Smooth muscle cell (in vitro differentiated cells): ENCODE data around the gene JARID2. TPM values are rescaled to one million over a fixed set of nuclear protein-coding genes. Genes with fewer than 3 reads are reported as not detected.
A peak's percentile ranks its signal among the peaks of the same experiment; 100 is the strongest.

ENCODE experiments used
- DNase-seq: peaks from one replicate; lab custom pipeline; 2025; ENCODE audit not compliant: unreplicated experiment; lab: John Stamatoyannopoulos, UW
- H2AFZ ChIP-seq: fragments of 200-600 bp; sonication (generic); 2 replicates; pipeline ENCODE4 v1.6.0; 2016; ENCODE audit warnings: antibody characterized with exemption, low read depth, mild to moderate bottlenecking
- H3F3A ChIP-seq: fragments of 200-600 bp; sonication (generic); 2 replicates; pipeline ENCODE4 v1.6.0; 2017; ENCODE audit warnings: antibody characterized with exemption, low read depth
- H3K27ac ChIP-seq: fragments of 200-600 bp; sonication (generic); 2 replicates; pipeline ENCODE4 v1.5.1; 2016; ENCODE audit warnings: low read depth, mild to moderate bottlenecking
- H3K27me3 ChIP-seq: fragments of 200-600 bp; sonication (generic); 2 replicates; pipeline ENCODE4 v1.6.1; 2016; ENCODE audit warnings: low read depth, mild to moderate bottlenecking
- H3K36me3 ChIP-seq: fragments of 200-600 bp; sonication (generic); 2 replicates; pipeline ENCODE4 v1.5.1; 2016; ENCODE audit warnings: low read depth
- H3K4me1 ChIP-seq: fragments of 200-600 bp; sonication (generic); 2 replicates; pipeline ENCODE4 v1.5.1; 2016; ENCODE audit warnings: low read depth
- H3K4me2 ChIP-seq: fragments of 200-600 bp; sonication (generic); 2 replicates; pipeline ENCODE4 v1.6.0; 2016; ENCODE audit warnings: mild to moderate bottlenecking
- H3K4me3 ChIP-seq: fragments of 200-600 bp; sonication (generic); 2 replicates; pipeline ENCODE4 v1.5.1; 2016; ENCODE audit warnings: mild to moderate bottlenecking
- H3K79me2 ChIP-seq: fragments of 200-600 bp; sonication (generic); 2 replicates; pipeline ENCODE4 v1.6.0; 2016; ENCODE audit warnings: low read depth, mild to moderate bottlenecking
- H3K9ac ChIP-seq: fragments of 200-600 bp; sonication (generic); 2 replicates; pipeline ENCODE4 v1.6.0; 2016; ENCODE audit warnings: low read depth
- H3K9me3 ChIP-seq: fragments of 200-600 bp; sonication (generic); replicated peaks from 2 replicates; pipeline ENCODE4 v1.5.1; 2016; ENCODE audit warnings: low read depth
- H4K20me1 ChIP-seq: fragments of 200-600 bp; sonication (generic); 2 replicates; pipeline ENCODE4 v1.6.0; 2016; ENCODE audit warnings: low read depth
- WGBS: methylation state at CpG from one replicate; pipeline ENCODE4 v1.1.7; 2016; ENCODE audit warnings: low lambda C conversion rate; 5-methylcytosine and 5-hydroxymethylcytosine counted together
- polyA plus RNA-seq: library from polyadenylated mRNA; unstranded; fragments of >200 nt; fragmentation: Nextera tagmentation; extraction: Ambion mirVana; gene quantifications from 2 replicates; pipeline ENCODE4 v1.2.1, GENCODE V29; 2016
- total RNA-seq: library from RNA; depleted of rRNA; stranded (reverse); fragments of >200 nt; gene quantifications from 2 replicates; pipeline ENCODE4 v1.2.3, GENCODE V29; 2014
- TF ChIP-seq, protein P1 (sequence below): fragments of 200-600 bp; sonication (generic); IDR thresholded peaks from 2 replicates; pipeline ENCODE4 v1.5.1; 2017; ENCODE audit warnings: borderline replicate concordance, mild to moderate bottlenecking, antibody characterized with exemption; ENCODE audit not compliant: insufficient read depth, poor library complexity, severe bottlenecking

JARID2 gene
- total and polyA plus RNA-seq, 2 experiments from 2014 or later = 5.2 to 10.2 TPM

DNA sequence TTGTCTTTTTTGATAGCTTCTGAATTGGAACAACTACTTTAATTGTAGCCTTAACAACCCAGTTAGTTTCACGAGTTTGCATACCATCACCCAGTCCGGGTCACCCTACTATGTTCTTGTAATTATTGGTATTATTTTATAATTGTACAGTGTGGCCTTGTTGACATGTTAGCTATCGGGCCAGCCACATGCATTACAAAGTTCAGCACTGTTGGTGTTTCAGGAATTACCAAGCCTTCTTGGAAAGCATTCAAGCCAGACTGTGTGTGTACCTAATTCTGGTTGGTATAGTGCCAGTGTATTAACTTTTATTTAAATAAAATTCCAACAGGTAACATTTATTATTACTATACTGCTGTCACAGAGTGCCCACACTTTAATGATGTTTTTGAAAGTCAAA is 150.9 kb downstream of the JARID2 start:
- no peak for DNase-seq
- Histone ChIP-seq H3K36me3 (no peaks in the 10 kb centered on the region), H4K20me1 (peaks cover 100% of the 10 kb centered on the region), H3K4me3 (no peak overlapping the region), H3K4me1 (peaks cover 22% of the 10 kb centered on the region), H2AFZ (no peak overlapping the region), H3K27ac (no peak overlapping the region), H3F3A (peaks cover 5% of the 10 kb centered on the region), H3K9me3 (no peaks in the 10 kb centered on the region), H3K4me2 (no peak overlapping the region), H3K27me3 (no peaks in the 10 kb centered on the region), H3K79me2 (peaks cover 72% of the 10 kb centered on the region), H3K9ac (no peak overlapping the region)
- TF ChIP-seq, protein P1, sequence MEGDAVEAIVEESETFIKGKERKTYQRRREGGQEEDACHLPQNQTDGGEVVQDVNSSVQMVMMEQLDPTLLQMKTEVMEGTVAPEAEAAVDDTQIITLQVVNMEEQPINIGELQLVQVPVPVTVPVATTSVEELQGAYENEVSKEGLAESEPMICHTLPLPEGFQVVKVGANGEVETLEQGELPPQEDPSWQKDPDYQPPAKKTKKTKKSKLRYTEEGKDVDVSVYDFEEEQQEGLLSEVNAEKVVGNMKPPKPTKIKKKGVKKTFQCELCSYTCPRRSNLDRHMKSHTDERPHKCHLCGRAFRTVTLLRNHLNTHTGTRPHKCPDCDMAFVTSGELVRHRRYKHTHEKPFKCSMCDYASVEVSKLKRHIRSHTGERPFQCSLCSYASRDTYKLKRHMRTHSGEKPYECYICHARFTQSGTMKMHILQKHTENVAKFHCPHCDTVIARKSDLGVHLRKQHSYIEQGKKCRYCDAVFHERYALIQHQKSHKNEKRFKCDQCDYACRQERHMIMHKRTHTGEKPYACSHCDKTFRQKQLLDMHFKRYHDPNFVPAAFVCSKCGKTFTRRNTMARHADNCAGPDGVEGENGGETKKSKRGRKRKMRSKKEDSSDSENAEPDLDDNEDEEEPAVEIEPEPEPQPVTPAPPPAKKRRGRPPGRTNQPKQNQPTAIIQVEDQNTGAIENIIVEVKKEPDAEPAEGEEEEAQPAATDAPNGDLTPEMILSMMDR = no peak
- 93% methylated on average over 3 of the region's 3 CpGs for WGBS

DNA sequence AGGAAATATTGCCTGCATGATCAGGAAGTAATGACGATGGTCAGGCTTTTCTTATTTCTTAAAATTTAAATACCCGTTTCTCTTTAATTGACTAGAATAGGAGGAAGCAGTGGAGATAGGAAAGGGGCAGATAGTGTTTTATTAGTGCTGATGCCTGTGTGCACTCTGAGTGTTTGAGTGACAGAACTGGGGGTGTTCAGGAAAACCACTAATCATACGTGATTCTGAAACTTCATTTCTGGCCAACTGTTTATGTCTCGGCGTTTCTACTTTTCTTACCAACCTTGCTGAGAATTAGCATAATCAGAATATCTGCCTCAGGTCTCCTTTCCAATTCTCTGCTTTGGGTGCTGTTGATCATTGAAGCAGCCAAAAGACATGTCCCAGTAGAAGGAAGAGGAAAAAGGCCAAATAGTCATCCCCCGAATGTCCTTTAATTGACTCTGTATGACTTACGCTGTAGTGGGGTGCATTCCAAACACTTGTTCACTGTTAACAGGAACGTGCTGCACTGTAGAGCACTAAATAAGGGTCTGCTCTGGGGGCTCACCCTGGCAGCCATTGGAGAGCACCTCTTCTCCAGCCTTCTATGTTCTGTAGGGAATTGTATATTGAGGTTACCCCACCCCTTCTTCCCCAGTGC is 152.9 kb downstream of the JARID2 start:
- Histone ChIP-seq H3K4me1 (peaks cover 32% of the 10 kb centered on the region), H3K79me2 (peaks cover 60% of the 10 kb centered on the region), H3K4me2 (no peak overlapping the region), H3K27me3 (no peaks in the 10 kb centered on the region), H3K4me3 (no peak overlapping the region), H2AFZ (no peak overlapping the region), H3F3A (peaks cover 9% of the 10 kb centered on the region), H3K36me3 (no peaks in the 10 kb centered on the region), H4K20me1 (peaks cover 100% of the 10 kb centered on the region), H3K9me3 (no peaks in the 10 kb centered on the region), H3K9ac (no peak overlapping the region), H3K27ac (no peak overlapping the region)
- DNase-seq = no peak
- TF ChIP-seq, protein P1 = no peak
- WGBS = 69% methylated on average over 8 of the region's 8 CpGs

DNA sequence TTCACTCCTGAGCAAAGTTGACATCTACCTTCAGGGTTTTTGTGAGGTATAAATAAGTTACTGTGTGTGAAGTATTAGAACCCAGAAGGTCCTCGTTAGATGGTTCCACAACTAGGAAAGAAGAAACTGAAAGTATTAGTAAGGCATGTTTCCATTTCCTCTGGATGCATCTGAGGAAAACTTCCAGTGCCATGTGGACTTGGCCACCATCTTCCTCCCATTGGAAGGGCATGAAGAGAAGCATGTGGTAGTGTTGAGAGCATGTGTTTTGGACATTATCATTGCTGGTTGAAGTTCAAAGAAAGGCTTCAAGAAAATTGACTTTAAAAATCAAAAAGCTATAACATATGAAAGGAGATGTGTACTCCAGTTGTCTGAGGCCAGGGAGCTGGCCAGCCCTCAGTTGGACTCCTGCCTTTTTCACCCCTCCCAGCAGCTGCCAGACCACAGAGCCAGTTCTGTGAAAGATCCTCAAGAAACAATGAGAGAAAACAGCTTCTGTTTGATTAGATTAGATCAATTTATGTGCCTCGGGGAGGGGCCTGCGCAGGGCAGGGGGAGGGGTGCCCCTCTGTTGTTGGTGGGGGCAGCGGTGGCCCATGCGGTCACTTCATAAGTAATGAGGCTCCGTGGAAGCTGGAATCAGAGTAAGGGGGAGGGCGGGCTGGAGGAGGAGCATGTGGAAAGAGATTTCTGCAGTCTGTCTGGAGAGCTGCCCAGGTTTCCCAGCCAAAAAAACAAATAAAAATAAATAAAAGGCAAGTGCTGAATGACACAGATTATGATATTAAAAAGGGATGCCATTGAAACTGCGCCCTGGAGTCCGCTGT is 154.0 kb downstream of the JARID2 start:
- TF ChIP-seq, protein P1 = no peak
- H3K4me1 ChIP-seq = peaks cover 39% of the 10 kb centered on the region
- peak overlapping the region; percentile 87 for H3K4me2 ChIP-seq
- H3K27me3 ChIP-seq = no peaks in the 10 kb centered on the region
- H3F3A ChIP-seq = peaks cover 9% of the 10 kb centered on the region
- H4K20me1 ChIP-seq = peaks cover 100% of the 10 kb centered on the region
- peak overlapping the region; percentile 48 for H3K4me3 ChIP-seq
- H3K36me3 ChIP-seq = no peaks in the 10 kb centered on the region
- DNase-seq = peak; percentile 9
- WGBS = 25% methylated on average over 9 of the region's 9 CpGs
- H2AFZ ChIP-seq = no peak overlapping the region
- no peak overlapping the region for H3K9ac ChIP-seq
- no peak overlapping the region for H3K27ac ChIP-seq
- no peaks in the 10 kb centered on the region for H3K9me3 ChIP-seq
- peaks cover 57% of the 10 kb centered on the region for H3K79me2 ChIP-seq
